ENCODE data around the gene COA8. TPM values are rescaled to one million over a fixed set of nuclear protein-coding genes. Genes with fewer than 3 reads are reported as not detected.
A peak's percentile ranks its signal among the peaks of the same experiment; 100 is the strongest.

The COA8 gene
- total RNA-seq, 4 donors from 2014 or later = 25.9 to 50.4 (median 33.6) TPM

DNA sequence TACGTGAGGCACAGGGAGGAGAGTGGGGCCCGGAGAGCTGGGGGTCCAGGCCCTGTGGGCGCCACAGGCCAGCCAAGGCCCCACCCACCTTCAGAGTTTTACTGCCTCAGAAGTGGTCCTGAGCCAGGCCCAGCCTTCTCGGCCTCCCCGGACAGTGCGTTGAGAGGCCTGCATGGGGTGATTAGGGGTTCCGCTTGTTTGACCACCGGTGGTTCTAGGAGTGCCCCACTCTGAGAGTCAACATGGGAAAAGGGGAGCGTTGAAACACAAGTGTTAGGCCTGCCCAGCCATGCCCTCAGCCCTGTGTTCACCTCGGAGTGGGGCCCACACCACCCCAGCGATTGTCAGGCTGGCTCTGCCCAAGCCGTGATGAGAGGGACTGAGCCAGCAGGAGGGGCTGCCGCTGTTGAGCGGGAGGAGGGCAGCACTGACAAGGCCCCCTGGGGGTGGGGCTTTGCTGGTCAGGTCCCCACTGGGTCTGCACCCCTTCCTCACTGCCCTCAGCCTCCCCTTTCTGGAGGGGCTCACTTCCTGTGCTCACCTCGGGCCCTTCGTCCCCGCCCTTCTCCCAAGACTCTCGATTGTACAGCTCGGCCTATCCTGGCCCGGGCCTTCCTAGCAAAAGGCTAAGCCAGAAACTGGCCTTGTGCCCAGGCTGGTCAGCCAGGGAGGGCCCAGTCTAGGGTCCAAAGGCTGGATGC, 44.9 kb upstream of the COA8 start:
- no peaks in the 10 kb centered on the region for H3K27me3 ChIP-seq
- no peaks in the 10 kb centered on the region for H3K36me3 ChIP-seq
- intact Hi-C loops (cut with DNase I) = loop anchor here (2.0 kb wide), 1 partner anchor 29 kb away; no protein-coding TSS in a partner anchor
- H3K4me3 ChIP-seq (replicated peaks in 1 of 3) = no peak overlapping the region
- TF ChIP-seq POLR2A (IDR thresholded peaks at IDR 0.05) = no peak
- TF ChIP-seq, protein P1, sequence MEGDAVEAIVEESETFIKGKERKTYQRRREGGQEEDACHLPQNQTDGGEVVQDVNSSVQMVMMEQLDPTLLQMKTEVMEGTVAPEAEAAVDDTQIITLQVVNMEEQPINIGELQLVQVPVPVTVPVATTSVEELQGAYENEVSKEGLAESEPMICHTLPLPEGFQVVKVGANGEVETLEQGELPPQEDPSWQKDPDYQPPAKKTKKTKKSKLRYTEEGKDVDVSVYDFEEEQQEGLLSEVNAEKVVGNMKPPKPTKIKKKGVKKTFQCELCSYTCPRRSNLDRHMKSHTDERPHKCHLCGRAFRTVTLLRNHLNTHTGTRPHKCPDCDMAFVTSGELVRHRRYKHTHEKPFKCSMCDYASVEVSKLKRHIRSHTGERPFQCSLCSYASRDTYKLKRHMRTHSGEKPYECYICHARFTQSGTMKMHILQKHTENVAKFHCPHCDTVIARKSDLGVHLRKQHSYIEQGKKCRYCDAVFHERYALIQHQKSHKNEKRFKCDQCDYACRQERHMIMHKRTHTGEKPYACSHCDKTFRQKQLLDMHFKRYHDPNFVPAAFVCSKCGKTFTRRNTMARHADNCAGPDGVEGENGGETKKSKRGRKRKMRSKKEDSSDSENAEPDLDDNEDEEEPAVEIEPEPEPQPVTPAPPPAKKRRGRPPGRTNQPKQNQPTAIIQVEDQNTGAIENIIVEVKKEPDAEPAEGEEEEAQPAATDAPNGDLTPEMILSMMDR (IDR thresholded peaks at IDR 0.05) = no peak
- no peaks in the 10 kb centered on the region for H3K9me3 ChIP-seq
- peak overlapping the region; percentile 70 to 98 (median 94) for H3K27ac ChIP-seq
- peak; percentile 82 to 88 for DNase-seq
- WGBS, 2 donors = 27 to 28% methylated on average over 10 to 15 of the region's 20 CpGs
- peaks cover 76 to 79% of the 10 kb centered on the region in 2 donors for H3K4me1 ChIP-seq

DNA sequence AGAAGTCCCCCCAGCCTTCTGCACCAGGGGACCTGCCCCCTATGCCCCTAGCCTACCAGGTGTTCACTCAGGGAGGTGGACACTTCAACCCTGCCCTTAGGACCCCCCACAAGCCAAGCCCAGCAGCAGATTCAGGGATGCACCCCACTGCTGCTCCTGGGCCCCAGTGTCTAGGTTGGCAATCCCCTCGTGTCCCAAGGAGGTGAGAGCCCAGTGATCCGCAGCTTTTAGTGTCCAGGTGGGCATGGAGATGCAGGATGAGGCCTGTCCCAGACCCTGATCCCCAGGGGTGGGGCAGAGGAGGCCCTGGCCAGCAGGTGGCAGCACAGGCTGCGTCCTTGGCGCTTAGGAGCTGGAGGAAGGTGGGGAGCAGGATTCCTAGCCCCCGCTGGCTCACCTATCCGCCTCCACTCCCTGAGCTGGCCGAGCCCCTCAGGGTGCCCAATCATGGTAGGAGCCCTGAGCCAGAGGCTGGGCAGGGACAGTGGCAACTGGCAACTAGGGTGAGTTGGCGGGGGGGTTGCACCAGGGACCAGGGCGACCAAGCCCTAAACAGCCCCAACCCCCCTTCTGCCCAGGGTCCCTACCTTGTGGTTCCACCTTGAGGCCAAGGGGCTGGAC, 44.2 kb upstream of the COA8 start:
- no peaks in the 10 kb centered on the region for H3K36me3 ChIP-seq
- H3K4me3 ChIP-seq (replicated peaks in 1 of 3) = no peak overlapping the region
- peak; percentile 60 to 74 for DNase-seq
- peaks cover 74 to 78% of the 10 kb centered on the region in 2 donors for H3K4me1 ChIP-seq
- intact Hi-C loops (cut with DNase I) = loop anchor here (2.0 kb wide), 1 partner anchor 28 kb away; no protein-coding TSS in a partner anchor
- 57 to 59% methylated on average over 5 to 7 of the region's 9 CpGs for WGBS, 2 donors
- peak overlapping the region; percentile 70 to 98 (median 94) for H3K27ac ChIP-seq
- no peaks in the 10 kb centered on the region for H3K9me3 ChIP-seq
- no peaks in the 10 kb centered on the region for H3K27me3 ChIP-seq
- TF ChIP-seq POLR2A (IDR thresholded peaks at IDR 0.05) = no peak
- TF ChIP-seq, protein P1 (IDR thresholded peaks at IDR 0.05) = peak; percentile 69 to 86 (median 76)

- WGBS, 2 donors = 20 to 22% methylated on average over 10 to 12 of the region's 13 CpGs
- no peaks in the 10 kb centered on the region for H3K9me3 ChIP-seq
- DNase-seq = peak; percentile 75 to 82
- no peak overlapping the region for H3K4me3 ChIP-seq (replicated peaks in 1 of 3)
- no peaks in the 10 kb centered on the region for H3K36me3 ChIP-seq
- H3K4me1 ChIP-seq = peaks cover 67 to 71% of the 10 kb centered on the region in 2 donors
- no peaks in the 10 kb centered on the region for H3K27me3 ChIP-seq
- intact Hi-C loops (cut with DNase I) = loop anchor here (2.0 kb wide), 1 partner anchor 28 kb away; no protein-coding TSS in a partner anchor
- H3K27ac ChIP-seq = peak overlapping the region; percentile 70 to 98 (median 94)
- no peak for TF ChIP-seq POLR2A (IDR thresholded peaks at IDR 0.05)
- TF ChIP-seq, protein P1 (IDR thresholded peaks at IDR 0.05) = no peak
Observed at GRCh38 chr14:103519043-103519836, 43.5 kb upstream of the COA8 start.

GRCh38 chr14:103519837-103520212, 42.9 kb upstream of the COA8 start:
- 20 to 24% methylated on average over 14 to 17 of the region's 22 CpGs for WGBS, 2 donors
- Histone ChIP-seq H3K4me1 (peaks cover 63 to 67% of the 10 kb centered on the region in 2 donors), H3K9me3 (no peaks in the 10 kb centered on the region), H3K4me3 (replicated peaks in 1 of 3) (no peak overlapping the region), H3K27me3 (no peaks in the 10 kb centered on the region), H3K36me3 (no peaks in the 10 kb centered on the region), H3K27ac (peak overlapping the region; percentile 70 to 98 (median 94))
- TF ChIP-seq, protein P1 (IDR thresholded peaks at IDR 0.05) = no peak
- TF ChIP-seq POLR2A (IDR thresholded peaks at IDR 0.05) = peak in 1 of 2 donors; percentile 68
- intact Hi-C loops (cut with DNase I) = loop anchor here (2.0 kb wide), 1 partner anchor 27 kb away; no protein-coding TSS in a partner anchor
- peak; percentile 95 for DNase-seq
